K562 (cell line): Measurements from ENCODE around the gene MYBPH. TPM values are rescaled to one million over a fixed set of nuclear protein-coding genes. Genes with fewer than 3 reads are reported as not detected.

Experiments used
- ATAC-seq: fragments of 200-7000 bp; cut with Tn5 transposase; 3 replicates; pipeline ENCODE4 v1.9.1; 2020; ENCODE audit warnings: moderate library complexity
- BruUV-seq: library from RNA; stranded (reverse); fragments of 400-500 nt; replicated peaks from 2 replicates; lab custom pipeline; 2021; lab: Mats Ljungman, UMichigan
- CTCF ChIA-PET: fragments of 300-600 bp; formaldehyde crosslinking; extraction: SDS; loops from one replicate; lab custom pipeline; 2021; ENCODE audit warnings: low intra/inter-chr PET ratio; lab: Yijun Ruan, JAX
- POLR2A ChIA-PET: fragments of 300-600, 350-650 bp; sonication (Branson Sonifier 250); formaldehyde crosslinking; extraction: SDS; loops from one replicate; lab custom pipeline; 2021; ENCODE audit warnings: antibody characterized with exemption, inconsistent platforms; lab: Yijun Ruan, JAX
- DNase-seq, 4 experiments: peaks; one replicate each; pipeline versions ENCODE4 v3.0.0 to v3.0.0-alpha.2; 2011 to 2018; ENCODE audit warnings: low spot score in 3 of 4, mixed read lengths in 3 of 4; ENCODE audit errors: extremely low read depth in 1 of 4
- FAIRE-seq: peaks from 2 replicates; lab custom pipeline; 2011; peaks lifted over from hg19 to GRCh38; lab: Jason Lieb, UNC
- H2AFZ ChIP-seq: 2 replicates; pipeline ENCODE4 v1.6.0; 2011; ENCODE audit warnings: low read depth, low read length, control low read depth, inconsistent platforms
- H3K27ac ChIP-seq: fragments of 200-600 bp; 3 replicates; pipeline ENCODE4 v1.8.0; 2011; ENCODE audit warnings: low read depth, mild to moderate bottlenecking, control low read depth, inconsistent platforms, low read length, moderate library complexity, mixed read lengths; ENCODE audit errors: extremely low read depth
- H3K27me3 ChIP-seq, 2 experiments: fragments of 300-600 bp in 1 of 2; 2 replicates in 1 of 2; 3 replicates in 1 of 2; pipeline versions ENCODE4 v1.6.0 to v1.8.0; 2011; ENCODE audit warnings: inconsistent platforms in 2 of 2, low read length in 2 of 2, mild to moderate bottlenecking in 1 of 2, mixed read lengths in 1 of 2, moderate library complexity in 1 of 2; ENCODE audit not compliant: control insufficient read depth in 2 of 2, insufficient read depth in 2 of 2
- H3K36me3 ChIP-seq: fragments of 300-600 bp; 3 replicates; pipeline ENCODE4 v1.8.0; 2011; ENCODE audit warnings: mild to moderate bottlenecking, low read length, inconsistent platforms; ENCODE audit not compliant: control insufficient read depth, insufficient read depth
- H3K4me1 ChIP-seq, 2 experiments: fragments of 200-600 bp in 1 of 2; replicated peaks in 1 of 2; 2 replicates in 1 of 2; 3 replicates in 1 of 2; pipeline versions ENCODE4 v1.5.1 to v1.8.0; 2011; ENCODE audit warnings: inconsistent platforms in 2 of 2, low read length in 2 of 2, mild to moderate bottlenecking in 1 of 2, mixed read lengths in 1 of 2, moderate library complexity in 1 of 2; ENCODE audit not compliant: control insufficient read depth in 2 of 2, insufficient read depth in 2 of 2
- H3K4me2 ChIP-seq: 2 replicates; pipeline ENCODE4 v1.6.1; 2011; ENCODE audit warnings: low read length, control low read depth, inconsistent platforms, mixed read lengths; ENCODE audit not compliant: insufficient read depth
- H3K4me3 ChIP-seq: fragments of 200-600 bp; sonication (generic), shearing (Covaris generic); 2 replicates; pipeline ENCODE4 v1.5.1; 2016; ENCODE audit warnings: control low read depth, inconsistent platforms
- H3K79me2 ChIP-seq: fragments of 200-600 bp; 3 replicates; pipeline ENCODE4 v1.8.0; 2011; ENCODE audit warnings: low read length, inconsistent platforms; ENCODE audit not compliant: control insufficient read depth, insufficient read depth
- H3K9ac ChIP-seq, 2 experiments: 2 replicates each; pipeline versions ENCODE4 v1.6.0 to v1.6.1; 2011; ENCODE audit warnings: low read depth in 2 of 2, low read length in 2 of 2, control low read depth in 1 of 2, inconsistent platforms in 1 of 2, mild to moderate bottlenecking in 1 of 2, mixed read lengths in 1 of 2; ENCODE audit not compliant: insufficient read depth in 1 of 2
- H3K9me1 ChIP-seq: one replicate; pipeline ENCODE4 v1.6.0; 2011; ENCODE audit warnings: inconsistent platforms, mild to moderate bottlenecking, low read length, moderate library complexity; ENCODE audit not compliant: control insufficient read depth, insufficient read depth
- H3K9me3 ChIP-seq: replicated peaks from 2 replicates; pipeline ENCODE4 v1.5.1; 2011; ENCODE audit warnings: low read depth, low read length, inconsistent platforms; ENCODE audit not compliant: control insufficient read depth, insufficient read depth
- H4K20me1 ChIP-seq: replicated peaks from 2 replicates; pipeline ENCODE4 v1.6.1; 2011; ENCODE audit warnings: low read length, inconsistent platforms, mixed read lengths; ENCODE audit not compliant: control insufficient read depth, insufficient read depth
- GTF2F1 ChIP-seq: IDR thresholded peaks from 2 replicates; pipeline ENCODE4 v1.6.1; 2011; ENCODE audit warnings: low read depth, low read length, improper control_type of control experiment
- NRF1 ChIP-seq, 2 experiments: fragments of 450-650 bp; IDR thresholded peaks in 1 of 2; conservative IDR thresholded peaks in 1 of 2; 2 replicates each; pipeline ENCODE4 v1.6.1; 2014; ENCODE audit warnings: mild to moderate bottlenecking in 2 of 2
- WGBS: fragments of 100-300 bp; shearing (Covaris generic); methylation state at CpG from one replicate; pipeline ENCODE4 v1.1.6; 2016; ENCODE audit warnings: low coverage, mixed read lengths; ENCODE audit not compliant: insufficient coverage; ENCODE audit errors: missing lambda C conversion rate; 5-methylcytosine and 5-hydroxymethylcytosine counted together
- in situ Hi-C: fragments of 300-500 bp; cut with MboI; formaldehyde crosslinking; loops from 4 replicates; pipeline ENCODE4 v1.15.0; 2018; ENCODE audit warnings: inconsistent platforms, mixed read lengths
- intact Hi-C: fragments of 100-400 bp; cut with micrococcal nuclease; formaldehyde crosslinking; loops from 2 replicates; pipeline ENCODE4 v1.14.2; 2022
- polyA plus RNA-seq, 8 experiments: library from polyadenylated mRNA; depleted of rRNA in 4 of 8; stranded (reverse) in 5 of 8; unstranded in 3 of 8; fragments of >200 nt; fragmentation: Nextera tagmentation in 2 of 8; fragmentation: Illumina TruSeq in 1 of 8; extraction: Ambion mirVana in 2 of 8; extraction: Trizol in 1 of 8; gene quantifications; 2 replicates each; pipeline versions ENCODE4 v1.2.1 to v1.2.3, GENCODE V29; 2011 to 2014; ENCODE audit warnings: inconsistent platforms in 1 of 8, missing spikeins in 1 of 8
- total RNA-seq, 7 experiments: library from RNA; depleted of rRNA in 6 of 7; stranded (reverse); fragments of >200 nt in 6 of 7; fragmentation: Illumina TruSeq in 2 of 7; extraction: Trizol in 2 of 7; gene quantifications; 2 replicates each; pipeline versions ENCODE4 v1.2.1 to v1.2.3, GENCODE V29; 2011 to 2021; ENCODE audit warnings: low replicate concordance in 1 of 7
- TF ChIP-seq, protein P1 (sequence below), 3 experiments: fragments of 200-800 bp in 1 of 3; sonication (Bioruptor generic) in 1 of 3; sonication (generic) in 1 of 3; formaldehyde crosslinking in 1 of 3; IDR thresholded peaks; 2 replicates each; pipeline versions ENCODE4 v1.6.1 to v1.8.0; 2016 to 2022; ENCODE audit warnings: mild to moderate bottlenecking in 2 of 3, missing compliant biosample characterization in 2 of 3, missing genetic modification characterization in 2 of 3, missing genetic modification reagents in 1 of 3

MYBPH gene
- total and polyA plus RNA-seq, 9 of the 15 experiments (the other 6 are each of a cell fraction or from before 2014, with no cell fraction given) = 0.13 TPM; not detected in 8

DNA sequence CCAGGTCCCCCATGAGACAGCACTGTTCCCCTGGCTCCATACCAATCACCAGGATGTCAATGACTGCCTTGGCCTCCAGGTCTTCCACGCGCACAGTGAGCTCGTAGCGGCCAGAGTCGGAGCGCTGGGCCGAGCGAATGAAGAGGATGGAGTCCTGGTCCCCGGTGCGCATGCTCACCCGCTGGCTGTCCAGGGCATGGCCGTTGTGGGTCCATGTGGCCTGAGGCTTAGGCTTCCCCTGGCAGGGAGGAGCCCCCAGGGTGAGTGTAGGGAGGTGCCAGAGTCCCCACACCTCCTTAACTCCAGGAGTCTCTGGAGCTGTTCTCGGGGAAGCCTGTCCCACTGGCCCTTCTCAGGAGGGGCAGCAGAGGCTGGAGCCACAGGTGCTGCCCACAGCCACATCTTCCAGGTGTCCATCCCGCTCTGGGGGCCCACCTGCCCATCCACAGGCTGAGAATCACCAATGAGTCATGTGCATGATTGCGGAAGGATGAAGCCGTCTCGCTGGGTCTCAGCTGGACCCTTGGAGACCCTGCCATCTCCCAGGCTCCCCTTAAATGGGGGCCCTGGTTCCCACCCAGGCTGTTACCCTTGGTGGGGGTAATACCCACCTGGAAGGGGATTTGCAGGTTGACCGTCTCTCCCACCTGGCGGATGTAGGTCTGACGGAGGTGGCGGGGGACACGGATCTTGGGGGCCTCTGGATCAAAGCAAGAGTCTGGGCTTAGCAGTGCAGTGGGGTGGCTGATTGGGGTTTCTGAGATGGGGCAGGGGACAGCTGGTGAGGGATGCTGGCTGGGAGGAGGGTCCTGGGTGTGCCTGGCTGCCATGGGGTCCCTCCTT, 4.1 kb downstream of the MYBPH start:
- TF ChIP-seq NRF1 (conservative IDR thresholded peaks at IDR 0.05 in 1 of 2, IDR thresholded peaks at IDR 0.05 in 1 of 2) (peak; percentile 85 to 88), GTF2F1 (no peak)
- TF ChIP-seq, protein P1, sequence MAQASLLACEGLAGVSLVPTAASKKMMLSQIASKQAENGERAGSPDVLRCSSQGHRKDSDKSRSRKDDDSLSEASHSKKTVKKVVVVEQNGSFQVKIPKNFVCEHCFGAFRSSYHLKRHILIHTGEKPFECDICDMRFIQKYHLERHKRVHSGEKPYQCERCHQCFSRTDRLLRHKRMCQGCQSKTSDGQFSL (CRISPR knock-in tag; IDR thresholded peaks at IDR 0.05) = no peak
- TF ChIP-seq, protein P1 (tag; IDR thresholded peaks at IDR 0.05) = no peak
- POLR2A ChIA-PET = interaction anchor here (0.5 to 1.5 kb wide), 6 partner anchors 9 to 1582 kb away, joined by 3 to 5 read pairs (median 3); no protein-coding TSS in a partner anchor
- Histone ChIP-seq H3K4me1 (peaks cover 0 to 11% of the 10 kb centered on the region in 2 experiments; a peak in 1 of 5 replicates), H2AFZ (no peak overlapping the region), H3K9me3 (no peaks in the 10 kb centered on the region), H3K27me3 (peaks cover 10 to 64% of the 10 kb centered on the region in 2 experiments; a peak in 4 of 5 replicates), H3K4me3 (no peak overlapping the region), H4K20me1 (peaks cover 24% of the 10 kb centered on the region; the same call in 1 of the 2 replicates), H3K9ac (no peak overlapping the region), H3K79me2 (no peaks in the 10 kb centered on the region), H3K27ac (no peak overlapping the region), H3K9me1 (no peaks in the 10 kb centered on the region), H3K36me3 (no peaks in the 10 kb centered on the region), H3K4me2 (no peak overlapping the region)
- in situ Hi-C loops (no loop called here), intact Hi-C loops (loop anchor here (1.0 kb wide), 2 partner anchors 53 to 132 kb away; no protein-coding TSS in a partner anchor)
- WGBS = 6% methylated on average over 22 of the region's 22 CpGs
- CTCF ChIA-PET = interaction anchor here (0.6 to 3.5 kb wide), 5 partner anchors 33 to 132 kb away, joined by 3 to 27 read pairs (median 6); no protein-coding TSS in a partner anchor
- no peak for DNase-seq
- ATAC-seq = no peak
- no TSS peak for BruUV-seq
- FAIRE-seq = no peak
